ENCODE measurements around the gene IMMP2L. TPM values are rescaled to one million over a fixed set of nuclear protein-coding genes. Genes with fewer than 3 reads are reported as not detected.

IMMP2L gene
- total RNA-seq, 4 donors from 2014 or later, result 13.5 to 23.7 (median 18.3) TPM

DNA sequence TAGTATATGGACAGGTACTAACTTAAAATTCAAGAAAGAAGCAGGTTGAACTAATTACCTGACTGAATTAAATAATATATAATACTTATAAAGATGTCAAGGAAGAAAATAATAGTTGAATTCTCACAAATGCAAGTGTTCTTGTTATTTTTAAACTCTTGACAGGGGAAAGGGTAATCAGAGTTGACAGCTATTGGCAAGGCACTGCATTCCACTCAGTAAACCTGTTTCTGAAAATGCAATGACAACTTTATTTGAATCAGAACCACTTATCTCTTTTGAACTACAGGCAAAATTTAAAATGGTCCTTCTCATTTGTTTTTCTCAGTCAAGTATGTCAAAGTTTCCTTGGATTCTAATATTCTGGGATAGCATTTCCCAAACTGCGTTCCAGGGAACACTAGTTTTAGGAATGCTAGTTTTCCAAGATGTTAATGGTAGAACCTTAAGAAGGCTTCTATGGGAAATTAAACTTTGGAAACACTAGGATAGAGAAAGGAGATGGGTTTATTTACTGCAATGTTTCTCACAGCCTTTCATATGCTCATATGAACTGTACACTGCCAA, 575.1 kb downstream of the IMMP2L start:
- 97 to 98% methylated on average over 1 of the region's 1 CpG for WGBS, 2 donors
- DNase-seq (ENCODE audit: low spot score in 2 of 2), result no peak
- no peak for TF ChIP-seq EP300 (IDR thresholded peaks at IDR 0.05)
- TF ChIP-seq, protein P1, sequence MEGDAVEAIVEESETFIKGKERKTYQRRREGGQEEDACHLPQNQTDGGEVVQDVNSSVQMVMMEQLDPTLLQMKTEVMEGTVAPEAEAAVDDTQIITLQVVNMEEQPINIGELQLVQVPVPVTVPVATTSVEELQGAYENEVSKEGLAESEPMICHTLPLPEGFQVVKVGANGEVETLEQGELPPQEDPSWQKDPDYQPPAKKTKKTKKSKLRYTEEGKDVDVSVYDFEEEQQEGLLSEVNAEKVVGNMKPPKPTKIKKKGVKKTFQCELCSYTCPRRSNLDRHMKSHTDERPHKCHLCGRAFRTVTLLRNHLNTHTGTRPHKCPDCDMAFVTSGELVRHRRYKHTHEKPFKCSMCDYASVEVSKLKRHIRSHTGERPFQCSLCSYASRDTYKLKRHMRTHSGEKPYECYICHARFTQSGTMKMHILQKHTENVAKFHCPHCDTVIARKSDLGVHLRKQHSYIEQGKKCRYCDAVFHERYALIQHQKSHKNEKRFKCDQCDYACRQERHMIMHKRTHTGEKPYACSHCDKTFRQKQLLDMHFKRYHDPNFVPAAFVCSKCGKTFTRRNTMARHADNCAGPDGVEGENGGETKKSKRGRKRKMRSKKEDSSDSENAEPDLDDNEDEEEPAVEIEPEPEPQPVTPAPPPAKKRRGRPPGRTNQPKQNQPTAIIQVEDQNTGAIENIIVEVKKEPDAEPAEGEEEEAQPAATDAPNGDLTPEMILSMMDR (IDR thresholded peaks at IDR 0.05), result no peak
- TF ChIP-seq POLR2A (IDR thresholded peaks at IDR 0.05), result no peak
- Histone ChIP-seq H3K27ac (no peak overlapping the region), H3K9me3 (no peaks in the 10 kb centered on the region), H3K27me3 (no peaks in the 10 kb centered on the region), H3K36me3 (no peaks in the 10 kb centered on the region), H3K4me3 (no peak overlapping the region), H3K4me1 (no peaks in the 10 kb centered on the region)

DNA sequence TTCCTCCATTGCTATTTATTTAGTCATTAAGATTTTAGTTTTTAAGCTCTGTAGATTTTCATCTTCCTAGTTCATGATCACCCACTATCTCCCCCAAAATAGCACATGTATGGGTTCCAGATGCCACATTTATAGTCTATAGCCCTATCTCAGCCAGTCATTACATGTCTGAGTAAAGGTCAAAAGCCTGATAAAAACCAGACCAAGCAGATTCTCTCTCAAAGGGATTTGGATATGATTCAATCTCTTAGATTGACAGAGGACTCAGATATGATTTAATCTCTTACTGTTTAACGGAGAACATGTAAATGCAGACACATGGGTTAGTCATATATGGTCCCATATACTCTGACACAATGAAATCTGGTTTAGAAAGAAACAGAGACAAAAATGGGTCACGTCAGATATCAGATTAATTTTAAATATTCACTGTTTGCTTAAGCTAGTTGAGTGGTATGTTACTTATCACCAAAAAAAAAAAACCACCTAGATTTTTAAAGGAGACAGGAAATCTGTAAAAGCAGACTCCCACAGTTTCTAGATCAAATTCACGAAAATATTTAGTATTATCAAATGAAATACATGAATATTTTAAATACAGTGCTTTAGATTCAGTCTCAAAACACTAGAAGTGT, 578.4 kb downstream of the IMMP2L start:
- Histone ChIP-seq H3K4me3 (no peak overlapping the region), H3K27ac (no peak overlapping the region), H3K27me3 (no peaks in the 10 kb centered on the region), H3K4me1 (no peaks in the 10 kb centered on the region), H3K36me3 (no peaks in the 10 kb centered on the region), H3K9me3 (no peaks in the 10 kb centered on the region)
- no peak for DNase-seq (ENCODE audit: low spot score in 2 of 2)
- TF ChIP-seq EP300 (IDR thresholded peaks at IDR 0.05) (no peak), POLR2A (IDR thresholded peaks at IDR 0.05) (no peak)
- TF ChIP-seq, protein P1 (IDR thresholded peaks at IDR 0.05), result no peak
- WGBS, 2 donors, result 90 to 98% methylated on average over 3 of the region's 3 CpGs

DNA sequence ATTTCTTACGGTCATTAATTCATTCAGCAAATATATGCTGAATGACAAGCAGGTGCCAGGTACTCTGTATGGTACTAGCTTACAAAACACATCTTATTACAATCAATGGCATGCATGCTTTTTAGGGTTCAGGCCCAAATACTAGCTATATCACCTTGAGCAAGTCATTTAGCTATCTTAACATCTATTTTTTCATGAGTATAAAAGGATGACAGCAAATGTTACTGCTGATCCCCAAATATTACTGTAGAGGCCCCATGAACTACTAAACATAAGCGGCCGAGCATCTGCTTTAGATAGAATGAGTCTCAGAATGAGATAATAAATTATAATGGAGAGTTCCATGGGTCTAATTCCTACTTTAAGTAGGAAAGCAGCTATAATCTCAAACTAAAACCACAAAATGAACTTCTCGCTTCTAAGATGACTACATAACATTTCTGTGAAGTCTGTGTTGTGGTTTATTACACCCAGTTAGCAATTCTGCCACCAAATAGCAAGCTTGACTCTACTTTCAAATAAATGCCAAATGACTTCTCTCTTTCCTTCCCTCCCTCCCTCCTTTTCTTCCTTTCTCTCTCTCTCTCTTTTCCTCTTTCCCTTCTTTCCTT, 585.1 kb downstream of the IMMP2L start:
- H3K27ac ChIP-seq, result no peak overlapping the region
- TF ChIP-seq POLR2A (IDR thresholded peaks at IDR 0.05) (no peak), EP300 (IDR thresholded peaks at IDR 0.05) (no peak)
- TF ChIP-seq, protein P1 (IDR thresholded peaks at IDR 0.05), result no peak
- H3K9me3 ChIP-seq, result no peaks in the 10 kb centered on the region
- WGBS, 2 donors, result 96 to 99% methylated on average over 4 of the region's 4 CpGs
- DNase-seq (ENCODE audit: low spot score in 2 of 2), result no peak
- no peaks in the 10 kb centered on the region for H3K36me3 ChIP-seq
- H3K4me3 ChIP-seq, result no peak overlapping the region
- H3K4me1 ChIP-seq, result no peaks in the 10 kb centered on the region
- no peaks in the 10 kb centered on the region for H3K27me3 ChIP-seq

DNA sequence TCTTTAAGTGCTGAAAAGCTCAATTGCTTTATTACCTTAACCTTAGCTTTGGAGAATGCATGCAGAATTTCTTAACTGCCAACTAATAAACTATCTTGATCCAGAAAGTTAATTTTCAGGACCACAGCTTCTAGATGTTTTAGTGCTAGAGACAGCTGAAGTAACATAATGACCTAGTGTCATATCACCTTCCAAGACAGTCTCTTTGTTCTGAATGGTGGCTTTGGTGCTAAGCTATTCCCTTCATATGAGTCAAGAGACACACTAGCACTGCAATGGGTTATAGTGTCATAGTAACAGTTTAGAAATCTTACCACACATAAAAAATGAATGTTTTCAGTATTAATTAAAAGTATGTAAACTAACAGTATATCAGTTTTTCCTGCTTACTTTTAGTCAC, 586.8 kb downstream of the IMMP2L start:
- H3K4me3 ChIP-seq, result no peak overlapping the region
- DNase-seq (ENCODE audit: low spot score in 2 of 2), result no peak
- TF ChIP-seq, protein P1 (IDR thresholded peaks at IDR 0.05), result no peak
- no peak for TF ChIP-seq EP300 (IDR thresholded peaks at IDR 0.05)
- TF ChIP-seq POLR2A (IDR thresholded peaks at IDR 0.05), result no peak
- H3K27me3 ChIP-seq, result no peaks in the 10 kb centered on the region
- H3K4me1 ChIP-seq, result no peaks in the 10 kb centered on the region
- H3K27ac ChIP-seq, result no peak overlapping the region
- no peaks in the 10 kb centered on the region for H3K9me3 ChIP-seq
- H3K36me3 ChIP-seq, result no peaks in the 10 kb centered on the region

DNA sequence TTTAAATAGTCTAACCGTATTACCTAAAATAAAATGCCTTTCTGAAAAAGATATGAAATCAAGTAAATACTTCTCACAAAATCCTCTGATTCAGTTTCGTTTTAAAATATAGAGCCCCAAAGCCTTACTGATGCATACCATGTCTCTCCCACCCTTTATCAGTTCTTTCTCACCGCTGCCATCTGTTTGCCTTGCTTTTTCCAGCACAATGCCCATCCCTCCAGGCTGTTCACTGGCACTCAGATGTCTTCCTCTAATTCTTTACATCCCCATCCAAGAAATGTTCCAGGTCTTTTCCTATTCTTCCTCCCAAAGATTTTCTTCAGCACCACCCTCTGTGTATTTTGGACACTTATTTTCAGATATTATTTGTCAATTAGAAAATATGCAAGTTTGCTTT, 587.9 kb downstream of the IMMP2L start:
- TF ChIP-seq EP300 (IDR thresholded peaks at IDR 0.05) (no peak), POLR2A (IDR thresholded peaks at IDR 0.05) (no peak)
- TF ChIP-seq, protein P1 (IDR thresholded peaks at IDR 0.05), result no peak

More for the DNA sequence above, 587.9 kb downstream of the IMMP2L start:
- DNase-seq (ENCODE audit: low spot score in 2 of 2), result no peak
- Histone ChIP-seq H3K27ac (no peak overlapping the region), H3K4me3 (no peak overlapping the region), H3K36me3 (no peaks in the 10 kb centered on the region), H3K4me1 (no peaks in the 10 kb centered on the region), H3K27me3 (no peaks in the 10 kb centered on the region), H3K9me3 (no peaks in the 10 kb centered on the region)
- 91 to 93% methylated on average over 3 of the region's 3 CpGs for WGBS, 2 donors
